ENCODE data around the gene GBGT1. TPM values are rescaled to one million over a fixed set of nuclear protein-coding genes. Genes with fewer than 3 reads are reported as not detected.

GBGT1 gene
- total RNA-seq, 6 donors from 2014 or later: 9.1 to 71.2 (median 36.0) TPM

DNA sequence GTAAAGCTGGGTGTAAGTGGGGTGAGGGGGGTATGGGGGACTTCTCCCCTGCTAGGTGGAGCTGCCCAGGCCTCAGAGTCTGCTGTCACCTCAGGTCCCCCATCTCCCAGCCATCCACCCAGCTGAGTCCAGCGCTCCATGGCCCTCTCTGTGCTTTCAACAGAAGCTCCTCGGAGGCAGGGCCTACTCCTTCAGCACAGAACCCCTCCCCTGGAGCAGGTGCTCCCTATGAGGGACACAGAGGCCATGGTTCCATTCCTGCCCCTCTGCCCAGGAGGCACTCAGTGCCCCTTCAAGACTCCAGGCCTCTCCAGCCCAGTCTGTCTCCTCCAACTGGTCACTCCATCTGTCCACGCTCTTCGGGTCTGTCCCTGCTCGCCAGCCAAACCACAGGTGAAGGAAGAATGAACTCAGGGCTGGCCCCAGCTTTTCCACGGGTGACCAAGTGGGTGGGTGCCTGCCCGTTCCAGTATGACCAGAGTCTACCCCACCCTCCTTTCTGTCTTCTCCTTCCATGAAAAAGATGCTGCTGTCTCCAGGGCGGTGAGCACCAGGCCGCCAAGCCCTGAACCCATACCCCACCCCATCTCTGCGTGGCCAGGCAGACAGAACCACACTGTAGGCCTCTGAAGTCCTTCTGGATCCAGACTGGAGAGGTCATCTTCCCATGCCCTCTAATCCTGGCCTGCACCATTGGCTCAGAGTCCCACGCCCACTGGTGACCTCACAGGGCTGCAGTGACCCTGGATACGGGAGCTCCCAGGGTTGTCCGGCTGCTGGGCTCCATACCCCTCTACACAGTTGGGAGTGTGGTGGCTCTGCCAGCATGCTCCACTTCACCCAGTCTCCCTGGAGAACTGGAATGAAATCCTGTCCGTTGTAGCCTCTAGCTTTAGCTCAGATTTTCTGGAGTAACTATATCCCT is 11.9 kb downstream of the GBGT1 start:
- Histone ChIP-seq H3K4me1 (peaks cover 16 to 28% (median 21%) of the 10 kb centered on the region in 4 donors), H3K4me3 (no peak overlapping the region), H3K9me3 (no peaks in the 10 kb centered on the region), H3K27me3 (no peaks in the 10 kb centered on the region), H3K27ac (peak overlapping the region in 2 of 4 donors; percentile 34 to 49), H3K36me3 (peaks cover 0 to 5% (median 0%) of the 10 kb centered on the region in 4 donors)
- WGBS, 2 donors: 85 to 89% methylated on average over 13 to 14 of the region's 14 CpGs
- no peak for ATAC-seq (ENCODE audit: low FRiP score in 2 of 2)
- TF ChIP-seq EP300 (IDR thresholded peaks at IDR 0.05): no peak
- peak in 1 of 4 donors; percentile 10 for TF ChIP-seq POLR2A (IDR thresholded peaks at IDR 0.05)
- DNase-seq: no peak

- Histone ChIP-seq H3K36me3 (peaks cover 0 to 5% (median 0%) of the 10 kb centered on the region in 4 donors), H3K4me1 (peaks cover 16 to 29% (median 22%) of the 10 kb centered on the region in 4 donors), H3K27ac (peak overlapping the region in 2 of 4 donors; percentile 34 to 49), H3K4me3 (no peak overlapping the region), H3K9me3 (no peaks in the 10 kb centered on the region), H3K27me3 (no peaks in the 10 kb centered on the region)
- TF ChIP-seq CTCF (IDR thresholded peaks at IDR 0.05): no peak
- TF ChIP-seq POLR2A (IDR thresholded peaks at IDR 0.05): no peak
- TF ChIP-seq EP300 (IDR thresholded peaks at IDR 0.05): no peak
- no peak for TF ChIP-seq POLR2AphosphoS5 (IDR thresholded peaks at IDR 0.05)
- ATAC-seq (ENCODE audit: low FRiP score in 2 of 2) (no peak), DNase-seq (no peak)
- WGBS, 2 donors: 93 to 98% methylated on average over 6 of the region's 6 CpGs
Measured at GRCh38 chr9:133151041-133151440, 12.7 kb downstream of the GBGT1 start.

DNA sequence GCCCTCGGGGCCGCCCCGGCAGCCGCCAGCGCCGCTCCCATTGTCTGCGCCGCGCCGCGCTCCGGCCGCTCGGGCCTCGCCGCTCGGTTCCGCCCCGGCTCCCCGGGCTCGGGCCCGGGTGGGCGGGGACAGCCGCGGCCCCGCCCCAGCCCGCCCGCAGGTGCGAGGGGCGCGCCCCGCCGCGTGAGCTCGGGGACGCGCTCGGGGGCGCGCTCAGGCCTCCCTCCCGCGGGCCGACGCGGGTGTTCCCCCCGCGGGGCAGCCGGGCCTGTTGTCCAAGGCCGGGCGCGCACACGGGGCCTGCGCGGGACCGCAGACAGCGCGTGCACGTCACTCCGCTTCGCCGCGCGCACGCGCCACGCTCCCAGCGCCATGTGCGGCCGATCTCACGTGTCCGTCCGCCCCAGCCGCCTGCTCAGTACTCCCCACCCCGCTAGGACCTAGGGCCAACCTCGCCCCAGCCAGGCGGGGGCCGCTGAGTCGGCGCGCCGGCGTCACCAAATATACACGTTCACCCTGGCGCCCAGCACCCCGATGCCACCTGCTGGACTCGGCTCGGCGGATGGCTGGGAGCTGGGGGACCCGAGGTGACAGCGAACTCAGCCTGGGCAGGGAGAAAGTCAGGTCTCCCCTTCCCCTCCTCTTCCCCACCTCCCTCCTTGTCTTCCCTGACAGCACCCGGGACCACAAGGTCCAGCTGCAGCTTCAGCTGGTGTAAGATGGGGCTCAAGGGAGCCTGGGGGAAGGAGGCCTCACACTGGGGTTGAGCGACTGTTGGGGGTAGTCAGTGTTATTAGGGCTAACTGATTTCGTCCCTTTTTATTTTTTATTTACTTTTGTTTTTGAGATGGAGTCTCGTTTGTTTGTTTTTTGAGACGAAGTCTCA is 14.3 kb downstream of the GBGT1 start:
- Histone ChIP-seq H3K27ac (peak overlapping the region; percentile 78 to 91 (median 87)), H3K27me3 (no peaks in the 10 kb centered on the region), H3K4me1 (peaks cover 23 to 37% (median 31%) of the 10 kb centered on the region in 4 donors), H3K36me3 (no peaks in the 10 kb centered on the region), H3K4me3 (peak overlapping the region in 3 of 4 donors; percentile 62 to 78 (median 73)), H3K9me3 (no peaks in the 10 kb centered on the region)
- DNase-seq: peak; percentile 92 to 98
- ATAC-seq (ENCODE audit: low FRiP score in 2 of 2): peak; percentile 86 to 88
- WGBS, 2 donors: 7% methylated on average over 19 to 31 of the region's 95 CpGs
- peak in 1 of 4 donors; percentile 53 for TF ChIP-seq EP300 (IDR thresholded peaks at IDR 0.05)
- peak in 4 of 6 experiments; percentile 46 to 72 (median 62) for TF ChIP-seq CTCF (IDR thresholded peaks at IDR 0.05)
- TF ChIP-seq POLR2AphosphoS5 (IDR thresholded peaks at IDR 0.05): peak; percentile 67 to 80
- TF ChIP-seq POLR2A (IDR thresholded peaks at IDR 0.05): peak in 1 of 4 donors; percentile 74

DNA sequence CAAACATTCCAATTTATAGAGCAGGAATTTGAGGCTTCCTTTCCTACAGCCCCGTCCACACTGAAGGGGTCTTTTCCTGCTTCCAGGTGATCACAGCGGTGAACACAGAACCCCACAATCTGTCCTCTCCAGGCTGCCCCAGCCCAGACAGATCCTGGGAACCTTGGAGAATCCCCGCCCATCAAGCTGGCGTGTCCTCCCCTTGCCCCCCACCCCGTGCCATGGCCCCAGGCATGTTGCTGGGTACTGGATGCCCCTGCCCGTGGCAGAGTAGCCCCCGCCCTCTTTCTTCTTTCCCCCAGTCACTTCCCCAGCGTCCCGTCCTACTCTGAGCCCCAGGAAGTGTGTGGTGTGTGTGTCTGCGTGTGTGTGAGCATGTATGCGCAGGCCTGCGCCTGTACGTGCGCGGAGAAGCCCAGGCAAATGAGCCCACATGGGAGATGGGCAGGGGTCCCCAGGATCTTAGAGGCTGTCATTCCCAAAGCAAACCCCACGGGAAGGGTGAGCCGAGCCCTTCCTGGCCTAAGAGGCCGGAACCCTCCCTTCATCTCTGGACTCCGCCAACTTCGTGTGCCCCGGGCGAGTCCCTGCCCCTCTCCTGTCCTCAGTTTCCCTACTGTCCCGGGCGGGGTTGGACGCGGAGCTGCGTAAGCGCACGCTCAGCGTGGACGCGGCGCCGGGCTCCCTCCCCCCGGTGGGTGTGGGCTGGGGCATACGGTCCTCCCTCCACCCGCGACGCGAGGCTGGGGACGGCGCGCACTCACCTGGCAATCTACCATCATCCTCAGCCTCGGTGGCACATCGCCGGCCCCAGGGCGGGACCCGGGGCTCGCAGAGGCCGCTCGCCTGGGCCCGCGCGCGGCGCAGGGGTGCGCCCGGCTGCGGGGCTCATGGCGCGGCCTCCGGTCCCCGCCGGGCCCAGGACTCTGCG is 15.2 kb downstream of the GBGT1 start:
- DNase-seq (peak in 1 of 2 donors; percentile 94), ATAC-seq (ENCODE audit: low FRiP score in 2 of 2) (peak; percentile 25 to 30)
- peak overlapping the region; percentile 76 to 91 (median 86) for H3K27ac ChIP-seq
- H3K4me3 ChIP-seq: peak overlapping the region; percentile 6 to 78 (median 68)
- no peaks in the 10 kb centered on the region for H3K9me3 ChIP-seq
- H3K27me3 ChIP-seq: no peaks in the 10 kb centered on the region
- peaks cover 30 to 46% (median 39%) of the 10 kb centered on the region in 4 donors for H3K4me1 ChIP-seq
- no peaks in the 10 kb centered on the region for H3K36me3 ChIP-seq
- TF ChIP-seq POLR2A (IDR thresholded peaks at IDR 0.05) (peak in 2 of 4 donors; percentile 19 to 21), CTCF (IDR thresholded peaks at IDR 0.05) (peak in 1 of 6 experiments; percentile 13), EP300 (IDR thresholded peaks at IDR 0.05) (no peak), POLR2AphosphoS5 (IDR thresholded peaks at IDR 0.05) (peak in 1 of 2 donors; percentile 13)
- WGBS, 2 donors: 5 to 7% methylated on average over 12 to 41 of the region's 65 CpGs
